GM18861 (cell line): ENCODE data around the gene ZNF783.
"Not testable (repeated sequence)": the region's sequence is repeated elsewhere in the genome, so short reads cannot be mapped to it uniquely, and the experiment has no call there.

Source experiments
- ATAC-seq: cut with Tn5 transposase; IDR thresholded peaks from one replicate; pipeline ENCODE4 v1.9.1; 2021; ENCODE audit not compliant: unreplicated experiment

The ZNF783 gene

DNA sequence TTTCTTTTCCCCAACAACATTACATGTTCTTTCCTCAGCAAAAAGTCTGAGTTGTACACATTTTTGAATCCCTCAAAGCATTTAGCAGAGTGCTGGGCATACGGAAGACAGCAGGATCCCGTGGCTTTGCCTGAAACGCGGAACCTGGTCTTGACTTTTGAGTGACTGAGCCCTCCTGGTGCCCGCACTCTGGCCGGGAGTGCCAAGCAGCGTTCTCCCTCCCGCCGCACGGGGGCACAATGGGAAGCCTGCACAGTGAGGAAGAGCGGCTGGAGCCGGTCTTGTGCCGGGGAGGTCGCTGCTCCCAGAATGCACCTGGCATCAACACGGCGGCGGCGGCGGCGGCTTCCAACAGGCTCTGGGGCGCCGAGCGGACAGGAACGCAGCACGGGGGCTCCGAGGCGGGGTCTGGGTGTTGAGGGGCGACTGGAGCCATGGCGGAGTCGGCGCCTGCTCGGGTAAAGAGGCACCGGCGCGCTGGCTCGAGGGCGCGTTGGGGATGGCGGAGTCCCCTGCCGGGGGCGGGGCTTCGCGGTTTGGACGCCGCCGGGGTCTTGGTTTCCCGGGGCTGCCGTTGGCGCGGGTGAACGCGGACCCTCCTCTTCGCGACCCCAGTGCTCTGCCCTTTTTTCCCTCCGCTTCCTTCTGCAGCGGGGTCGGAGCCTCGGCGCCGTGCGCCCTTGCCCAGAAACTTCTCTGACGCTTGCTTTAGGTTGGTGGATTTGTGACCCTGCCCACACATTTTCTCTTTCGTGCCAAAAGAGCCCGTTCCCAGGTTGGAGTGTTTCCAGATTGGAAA, 22.5 kb upstream of the ZNF783 start, which contains the start of gene ZNF212:
ZNF212 (plus strand) TSS at position 307 of the 799 bp plus-strand sequence; CDS start at position 435, 128 bp downstream.
- ATAC-seq = peak; percentile 99

DNA sequence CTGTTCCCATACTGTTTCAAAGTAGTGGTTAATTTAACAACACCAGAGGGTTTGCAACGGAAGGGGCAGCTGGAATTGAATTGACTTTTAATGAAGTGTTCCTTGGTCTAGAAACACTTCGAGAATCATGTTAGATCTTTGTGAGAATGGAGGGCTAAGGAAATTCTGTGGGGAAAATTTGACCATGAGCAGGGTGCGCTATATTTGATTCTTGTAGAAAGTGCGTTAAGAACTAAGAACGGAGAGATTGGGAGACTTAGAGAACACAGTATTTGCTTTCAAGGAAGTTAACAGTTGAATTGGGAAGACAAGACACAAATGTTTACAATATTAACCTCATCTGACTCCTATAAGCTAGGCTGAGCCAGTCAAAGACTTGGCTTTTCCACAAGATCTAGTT, 21.4 kb upstream of the ZNF783 start:
- ATAC-seq = no peak

DNA sequence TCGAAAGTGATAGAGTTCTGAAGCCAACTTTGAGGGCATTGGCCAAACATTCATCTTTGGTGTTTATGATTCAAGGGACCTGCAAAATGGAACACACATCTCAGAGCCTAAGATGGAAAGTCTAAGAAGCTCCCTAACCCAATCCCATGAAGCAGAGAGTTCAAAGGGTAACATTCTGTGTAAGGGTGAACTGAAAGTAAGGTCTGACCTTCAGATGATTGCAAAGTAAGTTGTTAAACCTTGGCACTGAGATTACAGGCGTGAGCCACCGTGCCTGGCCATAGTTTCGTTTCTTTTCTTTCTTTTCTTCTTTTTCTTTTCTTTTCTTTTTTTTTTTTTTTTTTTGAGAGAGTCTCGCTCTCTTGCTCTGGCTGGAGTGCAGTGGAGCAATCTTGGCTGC, 20.3 kb upstream of the ZNF783 start:
- no peak for ATAC-seq

DNA sequence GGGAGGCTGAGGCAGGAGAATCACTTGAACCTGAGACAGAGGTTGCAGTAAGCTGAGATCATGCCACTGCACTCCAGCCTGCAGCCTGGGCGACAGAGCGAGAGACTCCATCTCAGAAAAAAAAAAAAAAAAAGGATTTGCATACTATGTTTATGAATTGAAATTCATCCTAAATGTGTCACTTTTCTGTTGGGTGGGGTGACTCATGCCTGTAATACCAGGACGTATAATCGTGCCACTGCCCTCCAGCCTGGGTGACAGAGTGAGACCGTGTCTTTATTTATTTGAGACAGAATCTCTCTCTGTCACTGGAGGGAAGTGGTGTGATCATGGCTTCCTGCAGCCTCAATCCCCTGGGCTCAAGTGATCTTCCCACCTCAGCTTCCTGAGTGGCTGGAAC, 16.8 kb upstream of the ZNF783 start:
- no peak for ATAC-seq

DNA sequence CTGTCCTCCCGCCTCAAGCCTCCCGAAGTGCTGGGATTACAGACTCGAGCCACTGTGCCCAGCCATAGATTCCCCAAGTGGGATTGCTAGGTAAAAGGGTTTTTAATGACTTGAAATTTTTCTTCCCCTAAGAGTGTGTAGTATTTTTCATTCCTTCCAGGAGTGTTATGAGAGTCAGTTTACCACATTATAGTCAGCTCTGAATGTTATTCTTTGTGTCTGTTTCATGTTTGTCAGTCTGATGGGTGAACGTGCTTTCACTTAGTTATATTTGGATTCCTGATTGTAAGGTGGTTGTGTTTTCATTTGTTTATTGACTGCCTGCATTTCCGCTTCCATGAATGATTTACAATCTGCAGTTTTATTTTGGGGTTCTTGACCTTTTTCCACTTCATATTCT, 16.3 kb upstream of the ZNF783 start:
- no peak for ATAC-seq

DNA sequence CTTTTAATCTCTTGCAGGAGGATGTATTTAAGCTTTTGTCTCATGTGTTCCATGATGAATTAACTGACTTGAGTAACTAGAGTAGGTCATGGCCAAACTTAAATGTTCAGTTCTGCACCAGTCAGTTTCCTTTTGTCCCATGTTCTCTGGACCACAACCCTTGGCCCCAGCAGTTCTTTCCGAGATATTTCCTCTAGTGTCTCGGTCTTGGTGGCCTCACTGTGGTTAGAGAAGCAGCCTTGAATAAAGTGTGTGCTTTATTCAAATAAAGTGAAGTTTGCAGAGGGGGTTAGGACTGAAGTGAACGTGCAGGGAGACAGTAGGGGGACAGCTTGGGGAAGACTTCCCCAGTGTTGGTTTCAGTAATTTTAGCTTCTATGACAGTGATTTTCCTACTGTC, 13.2 kb upstream of the ZNF783 start:
- no peak for ATAC-seq

DNA sequence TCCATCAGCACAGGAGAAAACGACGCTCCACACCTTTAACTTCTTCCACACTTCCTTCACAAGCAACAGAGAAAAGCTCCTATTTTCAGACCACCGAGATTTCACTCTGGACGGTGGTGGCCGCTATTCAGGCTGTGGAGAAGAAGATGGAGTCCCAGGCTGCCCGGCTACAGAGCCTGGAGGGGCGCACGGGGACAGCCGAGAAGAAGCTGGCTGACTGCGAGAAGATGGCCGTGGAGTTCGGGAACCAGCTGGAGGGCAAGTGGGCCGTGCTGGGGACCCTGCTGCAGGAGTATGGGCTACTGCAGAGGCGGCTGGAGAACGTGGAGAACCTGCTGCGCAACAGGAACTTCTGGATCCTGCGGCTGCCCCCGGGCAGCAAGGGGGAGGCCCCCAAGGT, 11.8 kb upstream of the ZNF783 start:
- ATAC-seq = not testable (repeated sequence)

DNA sequence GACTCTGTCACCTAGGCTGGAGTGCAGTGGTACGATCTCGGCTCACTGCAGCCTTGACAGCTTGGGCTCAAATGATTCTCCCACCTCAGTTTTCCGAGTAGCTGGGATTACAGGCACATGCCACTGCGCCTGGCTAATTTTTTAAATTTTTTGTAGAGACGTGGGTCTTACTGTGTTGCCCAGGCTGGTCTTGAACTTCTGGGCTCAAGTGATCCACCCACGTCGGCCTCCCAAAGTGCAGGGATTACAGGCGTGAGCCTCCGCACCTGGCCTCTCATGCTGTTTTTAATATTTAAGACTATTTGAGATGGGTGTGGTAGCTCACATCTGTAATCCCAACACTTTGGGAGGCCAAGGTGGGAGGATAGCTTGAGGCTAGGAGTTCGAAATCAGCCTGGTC, 10.5 kb upstream of the ZNF783 start:
- ATAC-seq = not testable (repeated sequence)

DNA sequence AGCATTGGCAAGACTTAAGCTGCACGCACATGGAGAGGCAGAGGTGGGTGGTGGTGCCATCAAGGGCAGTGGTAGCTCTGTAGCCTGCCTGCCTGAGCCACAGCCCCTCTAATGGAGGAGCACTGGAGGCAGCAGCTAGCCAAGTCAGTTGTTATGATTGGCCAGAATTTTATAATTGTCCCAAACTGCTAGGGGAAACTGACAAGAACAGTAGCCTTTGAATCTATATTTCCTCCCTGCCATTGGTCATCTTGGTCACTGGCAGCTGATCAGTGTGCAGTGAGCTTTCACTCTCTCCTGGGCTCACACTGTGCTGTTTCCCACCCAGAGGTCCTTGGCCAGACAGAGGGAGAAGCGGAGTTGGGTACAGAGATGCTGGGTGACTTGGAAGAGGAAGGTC, 9.6 kb upstream of the ZNF783 start:
- ATAC-seq = no peak

DNA sequence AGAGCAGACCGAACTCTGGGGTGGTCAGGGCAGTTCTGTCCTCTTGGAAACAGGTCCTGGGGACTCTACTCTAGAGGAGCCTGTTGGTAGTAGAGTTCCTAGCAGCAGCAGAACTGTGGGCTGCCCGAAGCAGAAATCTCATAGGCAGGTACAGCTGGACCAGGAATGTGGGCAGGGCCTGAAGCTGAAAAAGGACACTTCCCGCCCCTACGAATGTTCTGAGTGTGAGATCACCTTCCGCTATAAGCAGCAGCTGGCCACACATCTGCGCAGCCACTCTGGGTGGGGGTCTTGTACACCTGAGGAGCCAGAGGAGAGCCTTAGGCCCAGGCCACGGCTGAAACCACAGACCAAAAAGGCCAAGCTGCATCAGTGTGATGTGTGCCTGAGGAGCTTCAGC, 8.3 kb upstream of the ZNF783 start:
- ATAC-seq = no peak

DNA sequence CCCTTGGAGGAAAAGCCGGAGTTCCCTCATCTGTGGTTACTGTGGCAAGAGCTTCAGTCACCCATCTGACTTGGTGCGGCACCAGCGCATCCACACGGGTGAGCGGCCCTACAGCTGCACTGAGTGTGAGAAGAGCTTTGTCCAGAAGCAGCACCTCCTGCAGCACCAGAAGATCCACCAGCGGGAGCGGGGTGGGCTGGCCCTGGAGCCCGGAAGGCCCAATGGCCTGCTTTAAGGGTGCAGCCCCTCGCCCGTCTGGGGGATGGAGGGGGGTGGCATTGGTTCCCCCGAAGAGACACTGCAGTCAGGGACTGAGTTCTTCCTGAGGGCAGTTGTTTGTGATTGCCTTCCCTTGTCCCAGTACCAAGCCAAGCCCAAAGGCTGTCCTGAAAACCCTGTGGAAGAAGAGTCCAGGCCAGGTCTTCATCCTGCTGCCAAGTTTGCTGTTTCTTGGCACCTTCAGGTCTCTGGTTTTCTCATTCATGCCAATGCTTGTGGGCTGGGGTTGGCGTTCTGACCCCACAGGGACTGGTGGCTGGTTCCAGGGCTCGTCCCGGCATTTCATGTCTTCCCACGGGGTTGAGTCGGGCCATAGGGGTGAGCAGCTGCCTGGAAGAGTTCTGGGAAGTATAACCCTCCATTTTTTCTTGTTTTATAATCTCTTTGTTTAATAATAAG, 7.7 kb upstream of the ZNF783 start:
- no peak for ATAC-seq

DNA sequence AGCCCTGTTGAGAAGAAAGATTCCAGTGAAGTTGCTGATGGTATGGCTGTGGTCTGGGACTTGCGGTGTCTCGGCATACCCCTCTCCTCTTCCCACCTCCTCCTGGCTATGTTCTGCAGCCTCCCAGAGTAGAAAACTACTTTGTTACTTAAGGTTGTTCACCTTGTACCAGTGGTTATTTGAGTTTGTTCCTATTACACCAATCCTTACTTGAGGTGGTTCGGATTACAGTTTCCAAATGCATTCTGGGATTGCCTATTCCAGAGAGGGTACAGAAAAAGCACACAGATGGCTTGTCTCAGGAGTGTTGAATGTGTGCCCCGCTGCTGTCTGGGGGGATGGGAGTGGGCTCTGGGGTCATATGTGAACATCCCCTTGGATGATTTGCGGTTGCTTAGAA, 6.8 kb upstream of the ZNF783 start:
- no peak for ATAC-seq

DNA sequence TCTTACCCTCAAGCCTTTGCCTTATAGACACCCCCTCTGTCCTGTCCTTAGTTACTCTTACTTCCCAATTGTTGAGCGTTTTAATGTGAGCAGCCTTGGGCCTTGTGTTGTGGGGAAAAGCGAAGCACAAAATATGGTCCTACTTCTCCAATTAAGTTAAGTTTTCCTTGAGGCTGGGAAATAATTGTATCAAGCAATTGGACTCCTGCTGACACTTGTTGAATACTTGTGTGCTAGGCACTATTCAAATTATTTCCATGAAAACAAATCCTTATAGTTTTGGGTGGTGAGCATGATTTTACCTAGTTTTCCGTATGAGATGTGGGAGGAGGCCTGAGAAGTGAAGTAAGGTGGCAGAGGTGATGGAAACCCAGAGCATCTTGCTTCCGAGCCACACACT, 5.4 kb upstream of the ZNF783 start:
- no peak for ATAC-seq

DNA sequence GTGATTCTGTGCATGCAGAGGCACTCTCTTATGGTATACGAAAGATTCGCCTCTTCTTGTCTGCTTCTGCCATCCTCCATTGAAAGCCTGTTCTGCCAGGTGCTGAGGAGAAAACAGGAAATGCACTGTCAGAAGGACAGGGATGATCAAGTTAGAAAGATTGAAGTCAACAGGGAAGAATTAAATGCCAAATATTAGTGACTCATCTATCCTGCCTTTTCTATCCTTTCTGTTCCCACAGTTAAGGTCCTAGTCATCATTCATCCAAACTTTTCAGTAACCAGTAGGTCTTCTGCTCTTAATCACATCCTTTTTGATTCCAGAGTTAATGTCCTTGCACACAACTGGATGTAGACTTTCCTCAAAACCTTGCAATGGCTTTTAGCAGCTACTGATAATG, 4.8 kb upstream of the ZNF783 start:
- ATAC-seq = no peak

DNA sequence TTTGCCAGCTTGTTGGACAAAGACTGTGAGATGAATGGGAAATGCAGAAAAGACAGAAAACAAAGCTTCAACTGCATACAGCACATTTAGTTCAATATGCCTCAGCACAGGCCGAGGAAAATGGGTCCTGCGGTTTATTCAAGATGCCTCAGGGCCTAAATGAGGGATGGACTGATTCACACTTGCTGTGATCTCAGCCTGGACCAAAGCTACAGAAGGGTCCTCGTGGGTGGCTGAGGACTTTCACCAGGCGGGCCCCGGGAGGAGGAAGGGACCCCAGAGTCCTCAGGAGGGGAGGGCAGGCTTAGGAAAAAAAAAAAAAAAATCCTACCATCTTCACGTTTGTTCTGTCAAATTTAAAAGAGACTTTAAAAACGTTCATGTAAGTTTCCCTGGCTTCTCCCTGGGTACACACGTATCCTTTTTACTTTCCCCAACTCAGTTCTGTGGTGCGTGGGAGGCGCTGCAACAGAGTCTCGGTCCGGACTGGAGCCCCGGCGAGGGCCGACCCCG, 624 bp upstream of the ZNF783 start:
- no peak for ATAC-seq

DNA sequence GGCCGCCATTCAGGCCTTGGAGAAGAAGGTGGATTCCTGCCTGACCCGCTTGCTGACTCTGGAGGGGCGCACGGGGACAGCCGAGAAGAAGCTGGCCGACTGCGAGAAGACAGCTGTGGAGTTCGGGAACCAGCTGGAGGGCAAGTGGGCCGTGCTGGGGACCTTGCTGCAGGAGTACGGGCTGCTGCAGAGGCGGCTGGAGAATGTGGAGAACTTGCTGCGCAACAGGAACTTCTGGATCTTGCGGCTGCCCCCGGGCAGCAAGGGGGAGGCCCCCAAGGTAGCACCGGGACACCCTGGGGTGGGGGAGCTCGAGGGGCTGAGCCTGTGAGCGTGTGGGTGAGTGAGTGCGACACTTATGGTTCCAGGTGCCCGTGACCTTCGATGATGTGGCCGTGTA, 4.5 kb downstream of the ZNF783 start:
- ATAC-seq = no peak

DNA sequence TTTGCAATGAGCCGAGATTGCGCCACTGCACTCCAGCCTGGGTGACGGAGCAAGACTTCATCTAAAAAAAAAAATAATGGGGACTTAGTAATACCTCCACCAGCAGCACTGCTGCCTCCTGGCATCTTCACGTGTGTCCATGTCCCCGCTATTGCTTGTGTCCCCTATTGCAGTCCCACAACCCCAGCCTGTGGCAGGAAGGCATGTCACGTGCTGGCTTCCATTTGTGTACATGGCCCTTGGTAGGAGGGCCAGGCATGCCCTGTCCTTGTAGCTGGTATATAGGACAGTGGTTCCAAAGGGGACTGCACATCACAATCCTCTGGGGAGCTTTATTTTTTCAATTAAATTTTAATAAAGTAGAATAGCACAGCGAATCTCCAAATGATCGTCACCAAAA, 5.7 kb downstream of the ZNF783 start:
- ATAC-seq = no peak

DNA sequence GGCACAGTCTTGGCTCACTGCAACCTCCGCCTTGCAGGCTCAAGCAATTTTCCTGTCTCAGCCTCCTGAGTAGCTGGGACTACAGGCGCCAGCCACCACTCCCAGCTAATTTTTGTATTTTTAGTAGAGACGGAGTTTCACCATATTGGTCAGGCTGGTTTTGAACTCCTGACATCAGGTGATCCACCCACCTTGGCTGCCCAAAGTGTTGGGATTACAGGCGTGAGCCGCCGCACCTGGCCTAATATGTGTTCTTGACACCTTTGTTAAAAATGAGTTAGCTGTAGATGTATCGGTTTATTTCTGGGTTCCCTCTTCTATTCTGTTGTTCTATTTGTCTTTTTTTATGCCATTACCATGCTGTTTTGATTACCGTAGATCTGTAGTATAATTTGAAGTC, 12.4 kb downstream of the ZNF783 start:
- not testable (repeated sequence) for ATAC-seq

DNA sequence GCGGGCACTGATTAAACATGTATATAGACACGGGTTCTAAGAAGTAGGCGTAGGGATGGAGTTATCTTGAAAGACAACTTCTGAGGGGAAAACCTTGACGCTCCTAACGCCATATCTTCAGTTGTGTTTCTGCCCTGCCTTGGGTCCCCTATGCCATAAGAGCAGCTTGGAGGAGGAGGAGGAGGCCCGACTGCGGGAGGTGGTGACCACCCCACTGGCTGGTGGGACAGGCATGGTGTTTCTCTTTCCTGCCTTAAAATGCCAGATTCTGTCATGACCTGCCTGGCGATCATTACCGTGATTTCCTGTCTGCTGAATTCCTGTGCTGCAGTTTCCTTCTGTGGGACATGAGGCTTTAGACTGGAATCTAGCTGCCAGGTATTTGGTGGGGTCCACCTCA, 15.9 kb downstream of the ZNF783 start:
- no peak for ATAC-seq

DNA sequence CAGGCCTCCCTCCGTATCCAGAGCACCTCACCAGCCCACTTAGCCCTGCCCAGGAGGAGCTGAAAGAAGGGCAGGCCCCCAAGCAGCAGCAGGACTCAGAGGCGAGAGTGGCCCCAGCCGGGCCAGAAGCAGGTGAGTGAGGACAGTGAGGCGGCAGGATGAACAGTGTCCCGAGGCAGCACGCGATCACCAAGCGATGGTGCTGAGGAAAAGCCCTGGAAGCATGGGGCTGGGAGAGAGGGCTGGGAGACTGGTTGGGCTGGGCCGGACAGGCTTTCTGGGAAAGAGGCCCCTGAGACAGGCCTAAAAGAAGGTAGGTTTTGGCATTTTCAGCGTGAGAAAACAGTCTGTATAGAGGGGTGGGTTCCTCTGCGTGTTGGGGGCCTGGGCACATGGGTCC, 16.4 kb downstream of the ZNF783 start:
- ATAC-seq = no peak

DNA sequence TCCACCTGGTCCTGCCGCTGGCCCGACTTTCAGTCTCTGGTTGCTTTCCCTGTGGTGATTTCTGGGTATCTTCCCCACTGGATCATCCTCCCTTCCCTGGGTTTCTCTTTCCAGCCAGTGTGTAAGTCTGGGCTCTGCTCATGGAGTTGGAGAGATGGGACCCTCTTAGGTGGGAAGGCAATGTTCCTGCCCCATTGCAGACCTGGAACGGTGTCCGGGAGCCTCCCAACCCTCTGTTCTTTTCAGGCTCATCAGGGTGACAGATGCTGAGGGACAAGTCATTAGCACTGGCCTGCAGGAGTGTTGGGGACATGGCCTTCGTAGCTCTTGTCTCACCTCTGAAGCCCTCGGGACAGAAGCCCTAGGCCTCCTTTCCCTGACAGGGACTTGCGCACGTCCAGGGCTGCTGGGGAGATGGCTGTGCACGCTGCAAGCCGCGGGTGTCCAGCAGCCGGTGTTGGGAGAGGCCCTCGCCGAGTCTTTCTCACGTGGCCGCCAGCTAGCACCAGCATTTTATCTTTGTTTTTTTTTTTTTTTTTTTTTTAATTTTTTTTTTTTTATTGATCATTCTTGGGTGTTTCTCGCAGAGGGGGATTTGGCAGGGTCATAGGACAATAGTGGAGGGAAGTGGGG, 17.2 kb downstream of the ZNF783 start:
- no peak for ATAC-seq

DNA sequence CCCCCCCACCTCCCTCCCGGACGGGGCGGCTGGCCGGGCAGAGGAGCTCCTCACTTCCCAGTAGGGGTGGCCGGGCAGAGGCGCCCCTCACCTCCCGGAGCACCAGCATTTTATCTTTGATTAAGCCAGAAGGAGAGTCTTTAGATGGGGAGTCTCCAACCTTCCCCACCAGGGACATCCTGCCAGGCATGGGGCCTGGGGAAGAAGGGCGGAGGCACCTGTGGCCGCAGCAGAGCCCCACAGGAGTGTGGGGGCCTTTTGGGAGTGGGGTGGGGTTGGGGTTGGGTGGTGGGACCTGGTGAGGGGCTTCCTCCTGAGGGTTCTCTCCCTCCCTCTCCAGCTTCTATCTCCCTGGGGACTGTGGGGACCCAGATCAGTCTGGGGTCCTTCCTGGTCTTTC, 18.2 kb downstream of the ZNF783 start:
- no peak for ATAC-seq
